Endodermal cell (in vitro differentiated cells): Measurements from ENCODE around the gene TMOD3. TPM values are rescaled to one million over a fixed set of nuclear protein-coding genes. Genes with fewer than 3 reads are reported as not detected.

Source experiments
- DNase-seq: peaks from one replicate; pipeline ENCODE4 v3.0.0-alpha.2; 2017
- H3K27ac ChIP-seq: 2 replicates; pipeline ENCODE4 v1.5.1; 2013; ENCODE audit warnings: mild to moderate bottlenecking, low read depth, low read length, moderate library complexity
- H3K27me3 ChIP-seq: 2 replicates; pipeline ENCODE4 v1.6.1; 2013; ENCODE audit warnings: mild to moderate bottlenecking, low read length, moderate library complexity; ENCODE audit not compliant: insufficient read depth, control insufficient read depth, poor library complexity, severe bottlenecking
- H3K36me3 ChIP-seq: 2 replicates; pipeline ENCODE4 v1.7.0; 2013; ENCODE audit warnings: mild to moderate bottlenecking, low read length, moderate library complexity; ENCODE audit not compliant: control insufficient read depth, insufficient read depth
- H3K4me1 ChIP-seq: one replicate; pipeline ENCODE4 v1.7.0; 2013; ENCODE audit warnings: low read length; ENCODE audit not compliant: control insufficient read depth, insufficient read depth
- H3K4me3 ChIP-seq: 2 replicates; pipeline ENCODE4 v1.5.1; 2013; ENCODE audit warnings: mild to moderate bottlenecking, low read length, moderate library complexity
- H3K9ac ChIP-seq: 2 replicates; pipeline ENCODE4 v1.6.1; 2013; ENCODE audit warnings: mild to moderate bottlenecking, low read length, moderate library complexity; ENCODE audit not compliant: poor library complexity, severe bottlenecking; ENCODE audit errors: extremely low read depth
- H3K9me3 ChIP-seq: 2 replicates; pipeline ENCODE4 v1.6.1; 2013; ENCODE audit warnings: mild to moderate bottlenecking, low read length, moderate library complexity; ENCODE audit not compliant: control insufficient read depth
- H3K27ac Mint-ChIP-seq: 2 replicates; pipeline ENCODE4 v1.8.0; 2020; ENCODE audit warnings: mixed read lengths
- H3K27me3 Mint-ChIP-seq: 2 replicates; pipeline ENCODE4 v1.8.0; 2021; ENCODE audit warnings: mild to moderate bottlenecking, mixed read lengths; ENCODE audit not compliant: insufficient read depth
- H3K36me3 Mint-ChIP-seq: 2 replicates; pipeline ENCODE4 v1.8.0; 2020; ENCODE audit warnings: low read depth, mixed read lengths
- H3K4me1 Mint-ChIP-seq: 2 replicates; pipeline ENCODE4 v1.8.0; 2020; ENCODE audit warnings: mixed read lengths
- H3K4me3 Mint-ChIP-seq: 2 replicates; pipeline ENCODE4 v1.8.0; 2020; ENCODE audit warnings: mild to moderate bottlenecking, moderate library complexity, mixed read lengths
- H3K9me3 Mint-ChIP-seq: 2 replicates; pipeline ENCODE4 v1.8.0; 2020; ENCODE audit warnings: mild to moderate bottlenecking, mixed read lengths
- WGBS, 2 experiments: methylation state at CpG; one replicate each; pipeline versions ENCODE4 v1.1.5 to v1.1.7; 2013; ENCODE audit warnings: missing lambda C conversion rate in 2 of 2, mixed read lengths in 1 of 2; ENCODE audit not compliant: insufficient coverage in 1 of 2, insufficient read length in 1 of 2; 5-methylcytosine and 5-hydroxymethylcytosine counted together
- total RNA-seq, 2 donors: library from RNA; stranded (reverse); fragmentation: NEBNext Ultra II Directional in 1 of 2; extraction: Animal tissue kit (Norgen Biotek cat#: 25700) in 1 of 2; gene quantifications; 2 replicates in 1 of 2; 3 replicates in 1 of 2; pipeline ENCODE4 v1.2.1, GENCODE V29; 2021
- TF ChIP-seq, protein P1 (sequence below): fragments of 200-600 bp; sonication (generic); conservative IDR thresholded peaks from 2 replicates; pipeline ENCODE4 v1.5.0; 2021; ENCODE audit warnings: antibody characterized with exemption, mild to moderate bottlenecking

The TMOD3 gene
- total RNA-seq, 2 donors from 2014 or later, result 39.6 to 44.4 TPM

DNA sequence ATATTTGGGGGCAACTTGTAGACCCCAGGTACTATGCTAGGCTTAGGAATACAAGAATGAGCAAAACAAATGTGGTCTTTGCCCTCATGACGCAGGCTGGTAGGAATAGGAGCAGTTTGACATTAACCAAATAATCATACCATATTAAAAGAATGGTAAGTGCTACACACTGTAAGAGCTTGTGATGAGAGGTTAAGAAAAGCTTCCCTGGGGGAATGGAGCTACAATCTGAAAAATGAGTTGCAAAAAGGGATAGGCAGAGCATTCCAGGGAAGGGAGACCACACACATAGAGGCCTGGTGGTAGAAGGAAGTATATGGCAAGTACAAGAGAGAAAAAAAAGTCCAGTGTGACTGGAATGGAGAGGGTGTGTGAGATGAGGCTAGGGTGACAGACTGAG is 37.3 kb downstream of the TMOD3 start:
- no peaks in the 10 kb centered on the region for H3K27me3 ChIP-seq
- no peak overlapping the region for H3K27ac ChIP-seq
- H3K9ac ChIP-seq, result no peak overlapping the region
- H3K9me3 Mint-ChIP-seq, result no peaks in the 10 kb centered on the region
- H3K27ac Mint-ChIP-seq, result peak overlapping the region; percentile 11
- H3K4me3 ChIP-seq, result no peak overlapping the region
- H3K36me3 Mint-ChIP-seq, result peaks cover 55% of the 10 kb centered on the region
- no peak overlapping the region for H3K4me3 Mint-ChIP-seq
- DNase-seq, result no peak
- H3K4me1 ChIP-seq, result no peaks in the 10 kb centered on the region
- peaks cover 76% of the 10 kb centered on the region for H3K36me3 ChIP-seq
- no CpG with 5 or more reads among the region's 1 CpG for WGBS, 2 experiments
- no peaks in the 10 kb centered on the region for H3K9me3 ChIP-seq
- H3K27me3 Mint-ChIP-seq, result no peaks in the 10 kb centered on the region
- no peaks in the 10 kb centered on the region for H3K4me1 Mint-ChIP-seq
- TF ChIP-seq, protein P1, sequence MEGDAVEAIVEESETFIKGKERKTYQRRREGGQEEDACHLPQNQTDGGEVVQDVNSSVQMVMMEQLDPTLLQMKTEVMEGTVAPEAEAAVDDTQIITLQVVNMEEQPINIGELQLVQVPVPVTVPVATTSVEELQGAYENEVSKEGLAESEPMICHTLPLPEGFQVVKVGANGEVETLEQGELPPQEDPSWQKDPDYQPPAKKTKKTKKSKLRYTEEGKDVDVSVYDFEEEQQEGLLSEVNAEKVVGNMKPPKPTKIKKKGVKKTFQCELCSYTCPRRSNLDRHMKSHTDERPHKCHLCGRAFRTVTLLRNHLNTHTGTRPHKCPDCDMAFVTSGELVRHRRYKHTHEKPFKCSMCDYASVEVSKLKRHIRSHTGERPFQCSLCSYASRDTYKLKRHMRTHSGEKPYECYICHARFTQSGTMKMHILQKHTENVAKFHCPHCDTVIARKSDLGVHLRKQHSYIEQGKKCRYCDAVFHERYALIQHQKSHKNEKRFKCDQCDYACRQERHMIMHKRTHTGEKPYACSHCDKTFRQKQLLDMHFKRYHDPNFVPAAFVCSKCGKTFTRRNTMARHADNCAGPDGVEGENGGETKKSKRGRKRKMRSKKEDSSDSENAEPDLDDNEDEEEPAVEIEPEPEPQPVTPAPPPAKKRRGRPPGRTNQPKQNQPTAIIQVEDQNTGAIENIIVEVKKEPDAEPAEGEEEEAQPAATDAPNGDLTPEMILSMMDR, result no peak

DNA sequence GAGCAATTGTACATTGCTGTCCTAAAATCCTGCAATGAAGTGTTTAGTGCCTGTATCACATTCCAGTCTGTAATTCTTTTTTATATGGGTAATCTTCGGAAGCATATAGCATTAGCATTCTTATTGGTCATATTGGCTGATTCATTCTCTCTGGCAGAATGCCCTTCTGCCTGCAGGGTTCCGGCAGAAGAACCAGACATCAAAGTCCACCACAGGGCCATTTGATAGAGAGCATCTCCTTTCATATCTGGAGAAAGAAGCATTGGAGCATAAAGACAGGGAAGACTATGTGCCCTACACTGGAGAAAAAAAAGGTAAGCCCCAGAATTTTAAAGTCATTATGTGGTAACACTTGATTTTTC is 39.6 kb downstream of the TMOD3 start:
- Histone ChIP-seq H3K9me3 (no peaks in the 10 kb centered on the region), H3K27ac (no peak overlapping the region), H3K36me3 (peaks cover 75% of the 10 kb centered on the region), H3K9ac (no peak overlapping the region), H3K27me3 (no peaks in the 10 kb centered on the region), H3K4me1 (no peaks in the 10 kb centered on the region), H3K4me3 (no peak overlapping the region)
- no peak overlapping the region for H3K4me3 Mint-ChIP-seq
- DNase-seq, result no peak
- no peaks in the 10 kb centered on the region for H3K27me3 Mint-ChIP-seq
- H3K36me3 Mint-ChIP-seq, result peaks cover 44% of the 10 kb centered on the region
- TF ChIP-seq, protein P1, result no peak
- H3K4me1 Mint-ChIP-seq, result no peaks in the 10 kb centered on the region
- no peaks in the 10 kb centered on the region for H3K9me3 Mint-ChIP-seq
- H3K27ac Mint-ChIP-seq, result no peak overlapping the region
- 91 to 100% methylated on average over 2 of the region's 2 CpGs for WGBS, 2 experiments

DNA sequence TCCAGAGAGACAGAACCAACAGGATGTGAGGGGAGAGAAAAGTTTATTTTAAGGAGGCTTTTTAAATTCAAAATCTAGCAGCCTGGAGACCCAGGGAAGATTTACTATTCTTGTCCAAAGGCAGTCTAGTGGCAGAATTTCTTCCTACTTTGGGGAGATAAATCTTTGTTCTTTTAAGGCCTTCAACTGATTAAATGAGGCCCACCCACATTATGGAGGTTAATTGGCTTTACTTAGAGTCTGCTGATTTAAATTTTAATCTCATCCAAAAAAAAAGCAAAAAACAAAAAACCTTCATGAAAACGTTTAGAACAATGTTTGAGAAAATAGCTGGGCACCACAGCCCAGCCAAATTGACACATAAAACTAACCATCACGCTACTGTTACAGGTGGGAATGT is 41.3 kb downstream of the TMOD3 start:
- Histone ChIP-seq H3K9ac (no peak overlapping the region), H3K4me3 (no peak overlapping the region), H3K4me1 (no peaks in the 10 kb centered on the region), H3K27ac (no peak overlapping the region), H3K27me3 (no peaks in the 10 kb centered on the region), H3K9me3 (no peaks in the 10 kb centered on the region), H3K36me3 (peaks cover 76% of the 10 kb centered on the region)
- WGBS, 2 experiments, result 81 to 100% methylated on average over 1 to 2 of the region's 2 CpGs
- H3K27ac Mint-ChIP-seq, result no peak overlapping the region
- H3K4me3 Mint-ChIP-seq, result no peak overlapping the region
- H3K4me1 Mint-ChIP-seq, result no peaks in the 10 kb centered on the region
- TF ChIP-seq, protein P1, result no peak
- H3K27me3 Mint-ChIP-seq, result no peaks in the 10 kb centered on the region
- H3K9me3 Mint-ChIP-seq, result no peaks in the 10 kb centered on the region
- DNase-seq, result no peak
- peaks cover 44% of the 10 kb centered on the region for H3K36me3 Mint-ChIP-seq
